Measurements from ENCODE around the gene LNX1. TPM values are rescaled to one million over a fixed set of nuclear protein-coding genes. Genes with fewer than 3 reads are reported as not detected.

LNX1 gene
- polyA plus RNA-seq, 3 donors = 0.09 to 0.13 TPM; not detected in 1

- H3K4me2 ChIP-seq (replicated peaks; ENCODE audit: extremely low read depth, low read length, poor library complexity, severe bottlenecking) = peak overlapping the region; percentile 56
- H4K20me1 ChIP-seq (ENCODE audit: insufficient read depth, low read length) = no peaks in the 10 kb centered on the region
- no peak for TF ChIP-seq CTCF (IDR thresholded peaks at IDR 0.05)
- H3K79me2 ChIP-seq (ENCODE audit: insufficient read depth, low read length) = no peaks in the 10 kb centered on the region
- H3K4me1 ChIP-seq (ENCODE audit: control insufficient read depth in 1 of 2, insufficient read depth in 2 of 2, low read length in 2 of 2) = peaks cover 23 to 24% of the 10 kb centered on the region in 2 donors
- H3K36me3 Mint-ChIP-seq = no peaks in the 10 kb centered on the region
- peak overlapping the region in 1 of 3 experiments; percentile 62 for H3K4me3 ChIP-seq (replicated peaks in 1 of 3; ENCODE audit: low read depth in 2 of 3, low read length in 3 of 3)
- H3K27me3 ChIP-seq (ENCODE audit: control insufficient read depth in 2 of 2, insufficient read depth in 2 of 2, low read length in 2 of 2) = no peaks in the 10 kb centered on the region
- 62% methylated on average over 8 of the region's 8 CpGs for WGBS (ENCODE audit: insufficient coverage)
- DNase-seq = no peak
- no peak overlapping the region for H2AFZ ChIP-seq (ENCODE audit: insufficient read depth, low read depth, low read length, poor library complexity, severe bottlenecking)
- no peaks in the 10 kb centered on the region for H3K9me3 ChIP-seq (replicated peaks in 1 of 2; ENCODE audit: control insufficient read depth in 1 of 2, insufficient read depth in 1 of 2, low read length in 2 of 2)
- H3K36me3 ChIP-seq (replicated peaks in 1 of 2; ENCODE audit: control insufficient read depth in 1 of 2, insufficient read depth in 2 of 2, low read length in 2 of 2) = no peaks in the 10 kb centered on the region
- intact Hi-C loops (cut with micrococcal nuclease) = no loop called here
- peaks cover 29% of the 10 kb centered on the region for H3K4me1 Mint-ChIP-seq
- H3K27me3 Mint-ChIP-seq (ENCODE audit: low read depth in 3 of 3) = peaks cover 2 to 13% (median 9%) of the 10 kb centered on the region in 3 donors
- H3K9ac ChIP-seq (ENCODE audit: insufficient read depth, low read length, poor library complexity, severe bottlenecking) = no peak overlapping the region
- H3K9me3 Mint-ChIP-seq = no peaks in the 10 kb centered on the region
- H3K27ac Mint-ChIP-seq = no peak overlapping the region
- no peak overlapping the region for H3K27ac ChIP-seq (ENCODE audit: low read depth in 1 of 2, low read length in 2 of 2)
- H3K4me3 Mint-ChIP-seq = peak overlapping the region in 1 of 2 donors; percentile 68
These were observed 836 bp upstream of the LNX1 start for GRCh38 chr4:53592122-53592521.

GRCh38 chr4:53590187-53590586 lies 1.1 kb downstream of the LNX1 start:
- no peaks in the 10 kb centered on the region for H3K36me3 Mint-ChIP-seq
- H3K27me3 Mint-ChIP-seq (ENCODE audit: low read depth in 3 of 3) = peaks cover 2 to 13% (median 9%) of the 10 kb centered on the region in 3 donors
- Histone ChIP-seq H3K79me2 (ENCODE audit: insufficient read depth, low read length) (no peaks in the 10 kb centered on the region), H3K9me3 (replicated peaks in 1 of 2; ENCODE audit: control insufficient read depth in 1 of 2, insufficient read depth in 1 of 2, low read length in 2 of 2) (no peaks in the 10 kb centered on the region), H2AFZ (ENCODE audit: insufficient read depth, low read depth, low read length, poor library complexity, severe bottlenecking) (no peak overlapping the region), H3K4me3 (replicated peaks in 1 of 3; ENCODE audit: low read depth in 2 of 3, low read length in 3 of 3) (no peak overlapping the region), H3K27me3 (ENCODE audit: control insufficient read depth in 2 of 2, insufficient read depth in 2 of 2, low read length in 2 of 2) (no peaks in the 10 kb centered on the region), H4K20me1 (ENCODE audit: insufficient read depth, low read length) (no peaks in the 10 kb centered on the region), H3K27ac (ENCODE audit: low read depth in 1 of 2, low read length in 2 of 2) (no peak overlapping the region), H3K9ac (ENCODE audit: insufficient read depth, low read length, poor library complexity, severe bottlenecking) (no peak overlapping the region), H3K36me3 (replicated peaks in 1 of 2; ENCODE audit: control insufficient read depth in 1 of 2, insufficient read depth in 2 of 2, low read length in 2 of 2) (no peaks in the 10 kb centered on the region), H3K4me1 (ENCODE audit: control insufficient read depth in 1 of 2, insufficient read depth in 2 of 2, low read length in 2 of 2) (peaks cover 23 to 24% of the 10 kb centered on the region in 2 donors), H3K4me2 (replicated peaks; ENCODE audit: extremely low read depth, low read length, poor library complexity, severe bottlenecking) (no peak overlapping the region)
- H3K27ac Mint-ChIP-seq = no peak overlapping the region
- TF ChIP-seq CTCF (IDR thresholded peaks at IDR 0.05) = no peak
- no peaks in the 10 kb centered on the region for H3K9me3 Mint-ChIP-seq
- no peak overlapping the region for H3K4me3 Mint-ChIP-seq
- DNase-seq = no peak
- no CpG with 5 or more reads among the region's 2 CpGs for WGBS (ENCODE audit: insufficient coverage)
- peaks cover 29% of the 10 kb centered on the region for H3K4me1 Mint-ChIP-seq
- intact Hi-C loops (cut with micrococcal nuclease) = no loop called here

Data from CD14-positive monocyte (primary cell).